Glutamatergic neuron (in vitro differentiated cells): ENCODE data around the gene HIPK2. TPM values are rescaled to one million over a fixed set of nuclear protein-coding genes. Genes with fewer than 3 reads are reported as not detected.

ENCODE experiments used
- DNase-seq: peaks from one replicate; pipeline ENCODE4 v3.0.0; 2022
- H3K27ac Mint-ChIP-seq: one replicate; pipeline ENCODE4 v1.8.0; 2020; ENCODE audit warnings: mild to moderate bottlenecking, mixed read lengths, inconsistent platforms; ENCODE audit not compliant: unreplicated experiment
- H3K27me3 Mint-ChIP-seq: one replicate; pipeline ENCODE4 v1.8.0; 2020; ENCODE audit warnings: mild to moderate bottlenecking, moderate library complexity, mixed read lengths, inconsistent platforms; ENCODE audit not compliant: unreplicated experiment
- H3K36me3 Mint-ChIP-seq: one replicate; pipeline ENCODE4 v1.8.0; 2020; ENCODE audit warnings: mild to moderate bottlenecking, mixed read lengths, inconsistent platforms; ENCODE audit not compliant: unreplicated experiment
- H3K4me1 Mint-ChIP-seq: one replicate; pipeline ENCODE4 v1.8.0; 2020; ENCODE audit warnings: mild to moderate bottlenecking, low read depth, mixed read lengths, inconsistent platforms; ENCODE audit not compliant: unreplicated experiment
- H3K4me3 Mint-ChIP-seq: one replicate; pipeline ENCODE4 v1.8.0; 2020; ENCODE audit warnings: mild to moderate bottlenecking, mixed read lengths, inconsistent platforms; ENCODE audit not compliant: unreplicated experiment
- H3K9me3 Mint-ChIP-seq: one replicate; pipeline ENCODE4 v1.8.0; 2020; ENCODE audit warnings: mild to moderate bottlenecking, moderate library complexity, mixed read lengths, inconsistent platforms; ENCODE audit not compliant: unreplicated experiment
- total RNA-seq: library from RNA; stranded (reverse); fragmentation: NEBNext Ultra II Directional; extraction: Animal tissue kit (Norgen Biotek cat#: 25700); gene quantifications from one replicate; pipeline ENCODE4 v1.2.1, GENCODE V29; 2021; ENCODE audit not compliant: unreplicated experiment
- TF ChIP-seq, protein P1 (sequence below): fragments of 200-600 bp; sonication (generic); IDR thresholded peaks from one replicate; pipeline ENCODE4 v1.5.0; 2021; ENCODE audit not compliant: partially characterized antibody, unreplicated experiment

HIPK2 gene
- total RNA-seq, 1 donor from 2014 or later, result 36.9 TPM

DNA sequence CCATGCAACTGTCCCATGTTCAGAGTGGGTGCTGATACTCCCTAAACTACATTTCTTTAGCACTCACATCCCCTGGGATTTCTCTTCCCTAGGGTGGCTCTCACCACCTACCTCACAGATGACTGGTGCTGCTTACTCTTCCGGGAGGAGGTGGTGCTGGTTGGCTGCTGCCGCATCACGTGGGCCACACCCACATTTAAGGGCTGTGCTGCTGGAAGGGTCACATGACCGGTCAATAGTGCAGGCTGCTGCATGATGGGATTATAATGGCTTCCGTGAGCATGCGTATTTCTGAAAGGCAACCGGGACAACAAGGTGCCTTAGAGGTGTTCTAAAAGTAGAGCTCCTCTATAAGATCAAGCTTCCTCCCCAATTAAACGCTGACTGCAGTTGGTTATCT lies 177.5 kb downstream of the HIPK2 start:
- no peaks in the 10 kb centered on the region for H3K27me3 Mint-ChIP-seq
- no peak overlapping the region for H3K27ac Mint-ChIP-seq
- DNase-seq, result no peak
- H3K36me3 Mint-ChIP-seq, result no peaks in the 10 kb centered on the region
- H3K4me3 Mint-ChIP-seq, result no peak overlapping the region
- peaks cover 2% of the 10 kb centered on the region for H3K9me3 Mint-ChIP-seq
- TF ChIP-seq, protein P1, sequence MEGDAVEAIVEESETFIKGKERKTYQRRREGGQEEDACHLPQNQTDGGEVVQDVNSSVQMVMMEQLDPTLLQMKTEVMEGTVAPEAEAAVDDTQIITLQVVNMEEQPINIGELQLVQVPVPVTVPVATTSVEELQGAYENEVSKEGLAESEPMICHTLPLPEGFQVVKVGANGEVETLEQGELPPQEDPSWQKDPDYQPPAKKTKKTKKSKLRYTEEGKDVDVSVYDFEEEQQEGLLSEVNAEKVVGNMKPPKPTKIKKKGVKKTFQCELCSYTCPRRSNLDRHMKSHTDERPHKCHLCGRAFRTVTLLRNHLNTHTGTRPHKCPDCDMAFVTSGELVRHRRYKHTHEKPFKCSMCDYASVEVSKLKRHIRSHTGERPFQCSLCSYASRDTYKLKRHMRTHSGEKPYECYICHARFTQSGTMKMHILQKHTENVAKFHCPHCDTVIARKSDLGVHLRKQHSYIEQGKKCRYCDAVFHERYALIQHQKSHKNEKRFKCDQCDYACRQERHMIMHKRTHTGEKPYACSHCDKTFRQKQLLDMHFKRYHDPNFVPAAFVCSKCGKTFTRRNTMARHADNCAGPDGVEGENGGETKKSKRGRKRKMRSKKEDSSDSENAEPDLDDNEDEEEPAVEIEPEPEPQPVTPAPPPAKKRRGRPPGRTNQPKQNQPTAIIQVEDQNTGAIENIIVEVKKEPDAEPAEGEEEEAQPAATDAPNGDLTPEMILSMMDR, result no peak
- no peaks in the 10 kb centered on the region for H3K4me1 Mint-ChIP-seq

DNA sequence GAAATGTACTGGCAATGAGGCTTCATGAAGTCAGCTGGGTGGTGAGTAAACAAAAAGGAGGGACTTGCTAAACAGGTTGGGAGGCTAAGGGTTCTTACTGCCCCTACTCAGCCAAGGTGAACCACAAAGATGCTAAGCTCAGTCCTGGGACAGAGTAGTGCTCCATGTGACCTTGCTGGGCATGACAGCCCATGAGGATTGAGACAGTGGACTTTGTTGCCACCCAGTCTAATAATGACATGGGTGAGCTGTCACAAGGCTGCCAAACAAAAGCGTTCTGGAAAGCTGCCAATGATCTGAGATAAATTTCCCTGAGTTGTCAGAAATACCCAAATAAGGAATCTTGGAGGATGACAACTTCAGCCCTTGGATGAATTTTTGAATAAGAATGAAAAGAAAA lies 179.2 kb downstream of the HIPK2 start:
- Mint-ChIP-seq H3K4me1 (no peaks in the 10 kb centered on the region), H3K27ac (no peak overlapping the region), H3K9me3 (peaks cover 2% of the 10 kb centered on the region), H3K4me3 (no peak overlapping the region), H3K36me3 (no peaks in the 10 kb centered on the region), H3K27me3 (peaks cover 1% of the 10 kb centered on the region)
- no peak for DNase-seq
- TF ChIP-seq, protein P1, result no peak

GRCh38 chr7:139597028-139597427 lies 180.8 kb downstream of the HIPK2 start:
- Mint-ChIP-seq H3K9me3 (peaks cover 2% of the 10 kb centered on the region), H3K4me3 (no peak overlapping the region), H3K27ac (no peak overlapping the region), H3K27me3 (peaks cover 1% of the 10 kb centered on the region), H3K4me1 (no peaks in the 10 kb centered on the region), H3K36me3 (no peaks in the 10 kb centered on the region)
- DNase-seq, result no peak
- TF ChIP-seq, protein P1, result no peak

- H3K4me3 Mint-ChIP-seq, result no peak overlapping the region
- DNase-seq, result no peak
- no peak overlapping the region for H3K27ac Mint-ChIP-seq
- TF ChIP-seq, protein P1, result no peak
- peaks cover 2% of the 10 kb centered on the region for H3K9me3 Mint-ChIP-seq
- H3K27me3 Mint-ChIP-seq, result peaks cover 1% of the 10 kb centered on the region
- H3K4me1 Mint-ChIP-seq, result no peaks in the 10 kb centered on the region
- no peaks in the 10 kb centered on the region for H3K36me3 Mint-ChIP-seq
These were observed 181.2 kb downstream of the HIPK2 start for GRCh38 chr7:139596626-139597025.

DNA sequence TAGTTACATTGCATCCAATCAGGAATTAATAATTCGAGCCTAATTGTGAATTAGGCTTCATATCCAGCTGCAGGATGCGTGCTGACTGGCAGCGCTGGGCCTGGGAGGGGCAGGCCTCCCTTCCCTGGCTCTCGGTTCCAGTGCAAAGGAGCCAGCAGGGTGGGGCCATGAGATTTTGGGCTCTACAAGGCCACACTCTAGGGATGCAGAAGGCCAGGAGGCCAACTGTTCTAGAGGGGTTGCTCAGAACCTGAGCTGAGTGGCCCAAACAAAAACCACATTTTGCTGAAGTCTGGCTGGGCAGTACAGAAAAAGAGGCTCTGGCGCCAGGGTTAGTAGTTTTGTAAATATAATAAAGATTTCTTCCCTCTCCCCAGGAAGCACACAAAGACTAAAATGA lies 182.0 kb downstream of the HIPK2 start:
- Mint-ChIP-seq H3K27ac (no peak overlapping the region), H3K27me3 (peaks cover 1% of the 10 kb centered on the region), H3K9me3 (peaks cover 2% of the 10 kb centered on the region), H3K4me3 (no peak overlapping the region), H3K4me1 (no peaks in the 10 kb centered on the region), H3K36me3 (no peaks in the 10 kb centered on the region)
- TF ChIP-seq, protein P1, result no peak
- DNase-seq, result no peak
